Measurements from ENCODE around the gene PARD6B. TPM values are rescaled to one million over a fixed set of nuclear protein-coding genes. Genes with fewer than 3 reads are reported as not detected.

PARD6B gene
- total and polyA plus RNA-seq, 2 of the 4 experiments (the other 2 are of a cell fraction): 0.17 to 0.90 TPM

- peaks cover 0 to 10% of the 10 kb centered on the region in 2 experiments; a peak in 1 of 4 replicates for H3K79me1 ChIP-seq (ENCODE audit: low read depth in 1 of 2, low read length in 2 of 2)
- intact Hi-C loops (cut with micrococcal nuclease): loop anchor here (2.0 kb wide), 1 partner anchor 41 kb away; the partner anchor contains the start of gene PARD6B
- dilution Hi-C loops (cut with HindIII; ENCODE audit: low sequenced_read_pairs, unreplicated experiment): no loop called here
- H4K20me1 ChIP-seq (ENCODE audit: insufficient read depth, low read length): no peaks in the 10 kb centered on the region
- CTCF ChIA-PET: no interaction called here
- BruUV-seq (replicated peaks): no TSS peak
- peak overlapping the region; percentile 74 for H3K23ac ChIP-seq (ENCODE audit: low read depth, low read length)
- H2AK5ac ChIP-seq (ENCODE audit: low read depth, low read length): peak overlapping the region; percentile 94
- H4K91ac ChIP-seq (ENCODE audit: insufficient read depth, low read depth, low read length): peak overlapping the region; percentile 32; the same call in 1 of the 2 replicates
- H3K9ac ChIP-seq (ENCODE audit: low read depth, low read length): peak overlapping the region; percentile 38; the same call in 1 of the 2 replicates
- H3K18ac ChIP-seq (ENCODE audit: low read depth, low read length): no peak overlapping the region
- H4K8ac ChIP-seq (ENCODE audit: low read depth in 2 of 2, low read length in 2 of 2): peak overlapping the region in 1 of 2 experiments; percentile 93; a peak in 1 of 4 replicates
- peak overlapping the region; percentile 4; the same call in 1 of the 2 replicates for H3K4me3 ChIP-seq (ENCODE audit: insufficient read depth, low read depth, low read length)
- H2BK15ac ChIP-seq (ENCODE audit: low read depth, low read length): peak overlapping the region; percentile 89; the same call in 1 of the 3 replicates
- H3K36me3 ChIP-seq (ENCODE audit: control insufficient read depth, insufficient read depth, low read length): no peaks in the 10 kb centered on the region
- POLR2A ChIA-PET (ENCODE audit: unreplicated experiment): interaction anchor here (0.7 kb wide), 1 partner anchor 56 kb away, joined by 8 read pairs; no protein-coding TSS in a partner anchor
- H2BK5ac ChIP-seq (ENCODE audit: low read depth, low read length, poor library complexity, severe bottlenecking): no peak overlapping the region
- H3K56ac ChIP-seq (ENCODE audit: extremely low read depth, insufficient read depth, low read length): no peak overlapping the region
- peak overlapping the region; percentile 92 for H2AFZ ChIP-seq (replicated peaks; ENCODE audit: low read length, poor library complexity)
- H2AK9ac ChIP-seq (replicated peaks; ENCODE audit: low read depth, low read length, poor library complexity): peak overlapping the region; percentile 73
- in situ Hi-C loops (cut with MboI; ENCODE audit: low sequenced_read_pairs): no loop called here
- no peak for DNase-seq
- H3K4me2 ChIP-seq (ENCODE audit: low read depth, low read length): peak overlapping the region; percentile 75; the same call in 1 of the 2 replicates
- peak overlapping the region; percentile 57; the same call in 1 of the 2 replicates for H2BK20ac ChIP-seq (ENCODE audit: low read depth, low read length)
- no peaks in the 10 kb centered on the region for H3K9me3 ChIP-seq (ENCODE audit: control insufficient read depth, insufficient read depth, low read length)
- no peak for TF ChIP-seq BHLHE40 (IDR thresholded peaks at IDR 0.05; ENCODE audit: low read depth, low read length)
- TF ChIP-seq RFX5 (IDR thresholded peaks at IDR 0.05; ENCODE audit: low read depth, low read length): no peak
- TF ChIP-seq CHD1 (IDR thresholded peaks at IDR 0.05; ENCODE audit: low read depth, low read length): no peak
- TF ChIP-seq MAZ (IDR thresholded peaks at IDR 0.05; ENCODE audit: borderline replicate concordance, low read depth, low read length): no peak
- TF ChIP-seq SMC3 (IDR thresholded peaks at IDR 0.05; ENCODE audit: low read depth, low read length): no peak
- TF ChIP-seq CEBPB (IDR thresholded peaks at IDR 0.05; ENCODE audit: low read depth, low read length): no peak
- TF ChIP-seq RCOR1 (IDR thresholded peaks at IDR 0.05; ENCODE audit: insufficient replicate concordance, low read length): no peak
- no peak for TF ChIP-seq USF2 (IDR thresholded peaks at IDR 0.05; ENCODE audit: low read depth, low read length)
- no peak for TF ChIP-seq FOS (IDR thresholded peaks at IDR 0.05; ENCODE audit: low read depth, low read length)
- peak overlapping the region; percentile 90 for H3K14ac ChIP-seq (replicated peaks; ENCODE audit: low read depth, low read length)
- H3K4ac ChIP-seq (ENCODE audit: low read depth, low read length): peak overlapping the region; percentile 92
- H2BK120ac ChIP-seq (ENCODE audit: low read depth, low read length): peak overlapping the region; percentile 93
- H3K9me1 ChIP-seq (ENCODE audit: insufficient read depth, low read length): peaks cover 1% of the 10 kb centered on the region; the same call in 1 of the 2 replicates
- H3K27me3 ChIP-seq (ENCODE audit: control insufficient read depth, insufficient read depth, low read length): no peaks in the 10 kb centered on the region
- peak overlapping the region; percentile 10; the same call in 1 of the 2 replicates for H4K5ac ChIP-seq (ENCODE audit: low read depth, low read length)
- peaks cover 20% of the 10 kb centered on the region for H3K4me1 ChIP-seq (ENCODE audit: control insufficient read depth, insufficient read depth, low read length)
- 86% methylated on average over 6 of the region's 10 CpGs; no CpG with 5 or more reads in 1 of the 2 experiments for WGBS, 2 experiments (ENCODE audit: extremely low coverage in 2 of 2, insufficient read length in 1 of 2)
- ATAC-seq (ENCODE audit: low read depth): no peak
- H3K27ac ChIP-seq (ENCODE audit: insufficient read depth, low read length): peak overlapping the region; percentile 1; the same call in 1 of the 2 replicates
Observed at GRCh38 chr20:50689864-50690649, 41.3 kb upstream of the PARD6B start.
